Measurements from ENCODE around the gene AHCYL2.

AHCYL2 gene

GRCh38 chr7:129258649-129259389, 34.0 kb downstream of the AHCYL2 start:
- TF ChIP-seq GATA2 (IDR thresholded peaks at IDR 0.05; ENCODE audit: low read depth, low read length), result no peak
- no peak for TF ChIP-seq GATA3 (IDR thresholded peaks at IDR 0.05; ENCODE audit: low read depth, low read length)

DNA sequence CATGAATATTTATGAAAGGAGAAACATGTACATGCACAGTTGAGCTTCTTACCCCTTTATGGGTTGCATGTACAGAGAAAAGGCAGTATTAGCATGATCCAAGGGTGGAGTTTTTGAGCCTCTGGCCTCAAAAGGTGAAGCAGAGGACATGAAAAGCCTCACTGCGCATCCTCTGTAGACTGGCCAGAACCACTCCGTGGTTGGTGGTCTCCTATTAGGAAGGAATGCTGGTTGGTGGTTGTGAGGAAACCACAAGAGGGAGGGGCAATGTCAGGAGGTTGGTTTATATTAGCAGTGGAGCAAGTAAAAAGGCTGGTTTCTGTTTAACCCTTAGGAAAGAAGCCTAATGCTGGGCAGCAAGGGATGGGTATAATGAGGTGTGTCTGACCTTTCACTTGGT, 37.5 kb downstream of the AHCYL2 start:
- TF ChIP-seq GATA3 (IDR thresholded peaks at IDR 0.05; ENCODE audit: low read depth, low read length) (no peak), GATA2 (IDR thresholded peaks at IDR 0.05; ENCODE audit: low read depth, low read length) (no peak)

- TF ChIP-seq GATA2 (IDR thresholded peaks at IDR 0.05; ENCODE audit: low read depth, low read length), result no peak
- no peak for TF ChIP-seq GATA3 (IDR thresholded peaks at IDR 0.05; ENCODE audit: low read depth, low read length)
These were observed 38.3 kb downstream of the AHCYL2 start for GRCh38 chr7:129263168-129263567.

DNA sequence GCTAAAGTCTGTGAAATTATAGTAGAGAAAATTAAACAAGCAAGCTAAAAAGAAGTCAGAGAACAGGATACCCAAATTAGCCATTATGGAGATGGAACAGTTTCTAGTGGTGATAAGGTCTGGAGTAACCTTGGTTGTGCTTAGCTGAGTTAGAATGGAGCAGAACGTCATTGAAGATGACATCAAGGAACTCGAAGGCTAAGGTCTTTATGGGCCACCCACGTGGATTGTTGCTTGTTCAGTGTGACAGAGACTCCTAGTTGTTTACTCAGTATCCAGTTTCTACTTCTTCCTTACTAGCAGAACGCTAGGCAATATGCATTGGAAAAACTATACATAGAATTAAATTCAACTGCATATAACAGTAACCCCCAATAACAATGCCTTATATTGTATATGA, 39.7 kb downstream of the AHCYL2 start:
- TF ChIP-seq GATA2 (IDR thresholded peaks at IDR 0.05; ENCODE audit: low read depth, low read length), result no peak
- no peak for TF ChIP-seq GATA3 (IDR thresholded peaks at IDR 0.05; ENCODE audit: low read depth, low read length)

DNA sequence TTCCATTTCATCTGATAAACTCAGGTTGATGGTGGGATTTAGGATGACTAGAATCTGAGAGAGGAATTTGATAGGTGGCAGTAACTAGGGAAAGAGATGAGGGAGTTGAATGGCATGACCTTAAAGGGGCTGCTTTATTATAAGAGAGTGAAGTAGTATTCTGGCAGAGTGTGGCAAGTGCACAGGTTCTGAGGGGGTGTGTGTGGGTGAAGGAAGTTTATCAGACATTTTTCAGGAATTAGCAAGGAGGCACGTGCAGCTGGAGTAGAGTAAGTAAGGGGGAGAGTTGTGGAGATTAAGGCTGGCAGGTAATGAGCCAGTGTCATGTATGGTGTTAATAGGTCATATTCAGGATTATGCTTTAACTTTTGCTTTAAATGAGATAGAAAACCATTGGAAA, 40.5 kb downstream of the AHCYL2 start:
- TF ChIP-seq GATA2 (IDR thresholded peaks at IDR 0.05; ENCODE audit: low read depth, low read length) (no peak), GATA3 (IDR thresholded peaks at IDR 0.05; ENCODE audit: low read depth, low read length) (no peak)

- no peak for TF ChIP-seq GATA2 (IDR thresholded peaks at IDR 0.05; ENCODE audit: low read depth, low read length)
- no peak for TF ChIP-seq GATA3 (IDR thresholded peaks at IDR 0.05; ENCODE audit: low read depth, low read length)
These were observed 41.4 kb downstream of the AHCYL2 start for GRCh38 chr7:129266181-129266580.

DNA sequence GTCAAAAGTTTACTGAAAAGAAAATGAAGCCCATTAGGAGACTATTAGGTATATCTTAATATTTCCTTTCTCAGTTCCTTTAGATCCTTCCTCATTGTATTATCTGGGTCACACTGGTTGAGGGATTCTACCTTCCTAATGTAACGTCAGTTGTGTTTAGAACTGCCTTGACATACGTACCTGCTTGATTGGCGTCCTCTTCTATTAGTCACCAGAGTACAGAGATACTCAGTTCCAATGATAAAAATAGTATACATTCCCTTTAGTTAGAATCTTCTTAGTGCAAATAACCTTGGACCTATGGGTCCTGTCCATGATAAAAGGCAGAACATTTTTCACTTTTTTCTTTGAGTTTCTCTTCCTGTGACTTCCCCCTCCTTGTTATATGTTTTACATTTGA, 45.2 kb downstream of the AHCYL2 start:
- no peak for TF ChIP-seq GATA2 (IDR thresholded peaks at IDR 0.05; ENCODE audit: low read depth, low read length)
- no peak for TF ChIP-seq GATA3 (IDR thresholded peaks at IDR 0.05; ENCODE audit: low read depth, low read length)

- TF ChIP-seq GATA2 (IDR thresholded peaks at IDR 0.05; ENCODE audit: low read depth, low read length), result no peak
- TF ChIP-seq GATA3 (IDR thresholded peaks at IDR 0.05; ENCODE audit: low read depth, low read length), result no peak
These were observed 46.9 kb downstream of the AHCYL2 start for GRCh38 chr7:129271500-129272355.

DNA sequence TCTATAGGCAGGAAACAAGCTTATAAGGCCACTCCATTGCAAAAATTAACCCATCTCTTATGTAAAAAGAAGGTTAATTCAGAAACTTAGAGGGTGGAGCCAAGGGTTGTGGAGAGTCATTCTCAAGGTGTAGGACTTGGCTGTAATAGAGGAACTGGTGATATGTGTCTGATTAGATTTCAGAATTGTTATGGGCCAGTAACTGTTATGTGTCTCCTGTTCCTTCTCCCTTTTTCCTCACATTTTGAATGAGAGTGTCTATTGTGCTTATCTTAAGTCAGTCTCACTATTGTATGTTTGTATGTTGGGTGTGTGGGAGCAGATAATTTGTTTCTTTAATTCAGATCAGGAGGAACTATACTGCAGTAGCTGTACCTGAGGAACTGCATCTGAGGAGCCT, 49.1 kb downstream of the AHCYL2 start:
- TF ChIP-seq GATA3 (IDR thresholded peaks at IDR 0.05; ENCODE audit: low read depth, low read length) (no peak), GATA2 (IDR thresholded peaks at IDR 0.05; ENCODE audit: low read depth, low read length) (no peak)

- TF ChIP-seq GATA3 (IDR thresholded peaks at IDR 0.05; ENCODE audit: low read depth, low read length) (no peak), GATA2 (IDR thresholded peaks at IDR 0.05; ENCODE audit: low read depth, low read length) (no peak)
These were observed 52.8 kb downstream of the AHCYL2 start for GRCh38 chr7:129277629-129278028.

DNA sequence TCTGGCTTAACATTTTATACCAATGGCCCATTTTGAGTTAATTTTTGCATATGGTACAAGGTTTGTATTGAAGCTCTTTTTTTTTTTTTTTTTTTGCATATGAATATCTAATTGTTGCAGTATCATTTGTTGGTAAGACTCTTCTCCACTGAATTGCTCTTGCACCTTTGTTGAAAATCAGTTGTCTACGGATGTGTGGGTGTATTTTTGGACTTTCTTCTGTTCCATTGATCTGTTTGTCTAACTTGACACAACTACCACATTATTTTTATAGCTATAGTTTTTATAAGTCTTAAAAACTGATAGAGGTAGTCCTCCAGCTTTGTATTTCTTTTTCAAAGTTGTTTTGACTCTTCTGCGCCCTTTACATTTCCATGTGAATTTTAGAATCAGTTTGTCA, 53.9 kb downstream of the AHCYL2 start:
- TF ChIP-seq GATA3 (IDR thresholded peaks at IDR 0.05; ENCODE audit: low read depth, low read length), result no peak
- TF ChIP-seq GATA2 (IDR thresholded peaks at IDR 0.05; ENCODE audit: low read depth, low read length), result no peak

GRCh38 chr7:129279757-129280156, 54.9 kb downstream of the AHCYL2 start:
- TF ChIP-seq GATA3 (IDR thresholded peaks at IDR 0.05; ENCODE audit: low read depth, low read length), result no peak
- no peak for TF ChIP-seq GATA2 (IDR thresholded peaks at IDR 0.05; ENCODE audit: low read depth, low read length)

GRCh38 chr7:129281163-129281562, 56.3 kb downstream of the AHCYL2 start:
- no peak for TF ChIP-seq GATA3 (IDR thresholded peaks at IDR 0.05; ENCODE audit: low read depth, low read length)
- TF ChIP-seq GATA2 (IDR thresholded peaks at IDR 0.05; ENCODE audit: low read depth, low read length), result no peak

- TF ChIP-seq GATA3 (IDR thresholded peaks at IDR 0.05; ENCODE audit: low read depth, low read length) (no peak), GATA2 (IDR thresholded peaks at IDR 0.05; ENCODE audit: low read depth, low read length) (no peak)
These were observed 58.0 kb downstream of the AHCYL2 start for GRCh38 chr7:129282865-129283264.

DNA sequence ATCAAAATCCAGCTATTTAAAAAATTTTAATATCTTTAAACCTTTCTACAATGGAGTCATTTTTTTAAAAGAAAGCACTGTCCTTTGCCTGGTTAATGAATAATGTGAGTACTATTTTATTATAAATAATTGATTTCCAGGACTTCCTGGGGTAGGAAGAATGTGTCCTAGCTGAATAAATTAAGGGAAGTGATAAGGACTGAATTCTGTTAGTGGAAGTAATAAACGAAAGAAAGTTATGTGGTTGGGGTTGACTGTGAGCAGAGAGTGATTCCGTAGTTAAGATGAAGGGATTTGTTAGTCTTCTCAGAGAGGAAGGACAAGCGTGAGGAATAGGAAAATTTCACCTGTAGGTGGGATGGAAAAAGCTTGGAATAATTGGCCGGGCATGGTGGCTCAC, 59.1 kb downstream of the AHCYL2 start:
- TF ChIP-seq GATA2 (IDR thresholded peaks at IDR 0.05; ENCODE audit: low read depth, low read length), result no peak
- TF ChIP-seq GATA3 (IDR thresholded peaks at IDR 0.05; ENCODE audit: low read depth, low read length), result no peak
